Fibroblast of villous mesenchyme (primary cell): ENCODE results near the gene HES2. TPM values are rescaled to one million over a fixed set of nuclear protein-coding genes. Genes with fewer than 3 reads are reported as not detected.
A peak's percentile ranks its signal among the peaks of the same experiment; 100 is the strongest.

Experiments used
- DNase-seq: peaks from one replicate; pipeline ENCODE4 v3.0.0-alpha.2; 2010; ENCODE audit warnings: low read depth
- H3K4me3 ChIP-seq: 2 replicates; pipeline ENCODE4 v1.5.1; 2011; ENCODE audit warnings: low read depth, mild to moderate bottlenecking, low read length
- CTCF ChIP-seq: IDR thresholded peaks from 2 replicates; pipeline ENCODE4 v1.5.1; 2012; ENCODE audit warnings: low read depth, mild to moderate bottlenecking, low read length; ENCODE audit not compliant: insufficient read depth
- total RNA-seq: library from RNA; depleted of rRNA; stranded (reverse); fragments of >200 nt; gene quantifications from 2 replicates; pipeline ENCODE4 v1.2.3, GENCODE V29; 2012

Gene HES2
- total RNA-seq, 1 donor: 0.43 TPM

- peak; percentile 59 for TF ChIP-seq CTCF
- no peak for DNase-seq
- no peak overlapping the region for H3K4me3 ChIP-seq
Measured at GRCh38 chr1:6445062-6445763, 25.5 kb upstream of the HES2 start.

GRCh38 chr1:6444377-6444776, 24.7 kb upstream of the HES2 start:
- no peak overlapping the region for H3K4me3 ChIP-seq
- no peak for TF ChIP-seq CTCF
- DNase-seq: no peak

GRCh38 chr1:6443339-6444115, 23.8 kb upstream of the HES2 start:
- no peak for DNase-seq
- no peak for TF ChIP-seq CTCF
- no peak overlapping the region for H3K4me3 ChIP-seq

- no peak for TF ChIP-seq CTCF
- DNase-seq: no peak
- H3K4me3 ChIP-seq: no peak overlapping the region
Measured at GRCh38 chr1:6441586-6441985, 21.9 kb upstream of the HES2 start.

GRCh38 chr1:6440198-6441126, 20.7 kb upstream of the HES2 start:
- no peak for DNase-seq
- no peak overlapping the region for H3K4me3 ChIP-seq
- peak; percentile 3 for TF ChIP-seq CTCF

- DNase-seq: peak; percentile 52
- TF ChIP-seq CTCF: peak; percentile 87
Measured at GRCh38 chr1:6438047-6438525, 18.4 kb upstream of the HES2 start.

More at GRCh38 chr1:6438047-6438525, 18.4 kb upstream of the HES2 start:
- H3K4me3 ChIP-seq: no peak overlapping the region
